HepG2 (cell line): ENCODE results near the gene PTPRH. TPM values are rescaled to one million over a fixed set of nuclear protein-coding genes. Genes with fewer than 3 reads are reported as not detected.

Source experiments
- ARID2 ChIP-seq: sonication (generic); formaldehyde crosslinking; IDR thresholded peaks from 2 replicates; pipeline ENCODE4 v1.8.1; 2022; ENCODE audit warnings: mild to moderate bottlenecking, missing genetic modification reagents, borderline replicate concordance
- ARID4A ChIP-seq: sonication (generic); formaldehyde crosslinking; IDR thresholded peaks from 2 replicates; pipeline ENCODE4 v1.5.0; 2020; ENCODE audit warnings: mild to moderate bottlenecking, missing genetic modification reagents, borderline replicate concordance
- EED ChIP-seq: sonication (generic); formaldehyde crosslinking; IDR thresholded peaks from 2 replicates; pipeline ENCODE4 v1.5.0; 2020; ENCODE audit warnings: mild to moderate bottlenecking, missing genetic modification reagents
- IKZF4 ChIP-seq: sonication (generic); formaldehyde crosslinking; IDR thresholded peaks from 2 replicates; pipeline ENCODE4 v1.5.1; 2020; ENCODE audit warnings: borderline replicate concordance, mild to moderate bottlenecking, low read depth, missing genetic modification reagents; ENCODE audit errors: not compliant biosample characterization
- MXD3 ChIP-seq: IDR thresholded peaks from 2 replicates; pipeline ENCODE4 v1.6.1; 2016; ENCODE audit warnings: mild to moderate bottlenecking, missing biosample characterization, missing genetic modification reagents
- PCBP2 ChIP-seq: fragments of 200-400 bp; formaldehyde crosslinking; optimal IDR thresholded peaks from 2 replicates; pipeline ENCODE3; 2018; ENCODE audit warnings: low read length, low read depth; ENCODE audit not compliant: poor library complexity, severe bottlenecking
- RFX1 ChIP-seq: fragments of 450-650 bp; IDR thresholded peaks from 2 replicates; pipeline ENCODE4 v1.6.1; 2017
- SNAPC4 ChIP-seq: sonication (generic); formaldehyde crosslinking; IDR thresholded peaks from 2 replicates; pipeline ENCODE4 v1.4.0; 2020; ENCODE audit warnings: mild to moderate bottlenecking, missing genetic modification reagents
- SUZ12 ChIP-seq: fragments of 150-350 bp; IDR thresholded peaks from 2 replicates; pipeline ENCODE4 v1.6.1; 2014; ENCODE audit warnings: low read depth, low read length
- TAF1 ChIP-seq: sonication (generic); formaldehyde crosslinking; IDR thresholded peaks from 2 replicates; pipeline ENCODE4 v1.4.0; 2020; ENCODE audit warnings: missing genetic modification reagents
- ZBTB3 ChIP-seq: sonication (generic); formaldehyde crosslinking; IDR thresholded peaks from 2 replicates; pipeline ENCODE4 v1.4.0; 2020; ENCODE audit warnings: low read depth, mild to moderate bottlenecking, moderate library complexity, missing genetic modification reagents, borderline replicate concordance
- ZNF12 ChIP-seq: sonication (generic); formaldehyde crosslinking; IDR thresholded peaks from 2 replicates; pipeline ENCODE4 v1.5.0; 2020; ENCODE audit warnings: missing genetic modification reagents
- ZNF562 ChIP-seq: sonication (generic); formaldehyde crosslinking; IDR thresholded peaks from 2 replicates; pipeline ENCODE4 v1.8.0; 2022; ENCODE audit warnings: missing genetic modification reagents, borderline replicate concordance
- ZNF597 ChIP-seq: sonication (generic); formaldehyde crosslinking; IDR thresholded peaks from 2 replicates; pipeline ENCODE4 v1.5.0; 2020; ENCODE audit warnings: missing genetic modification reagents
- ZNF768 ChIP-seq: sonication (generic); formaldehyde crosslinking; IDR thresholded peaks from 2 replicates; pipeline ENCODE4 v1.4.0; 2020; ENCODE audit warnings: missing genetic modification reagents
- ZNF850 ChIP-seq: sonication (generic); formaldehyde crosslinking; conservative IDR thresholded peaks from 2 replicates; pipeline ENCODE4 v1.9.0; 2021; ENCODE audit warnings: mild to moderate bottlenecking, missing genetic modification reagents
- ZSCAN21 ChIP-seq: sonication (generic); formaldehyde crosslinking; IDR thresholded peaks from 2 replicates; pipeline ENCODE4 v1.8.0; 2022; ENCODE audit warnings: mild to moderate bottlenecking, missing genetic modification reagents, moderate library complexity, borderline replicate concordance
- polyA plus RNA-seq, 8 experiments: library from polyadenylated mRNA; depleted of rRNA in 3 of 8; stranded (reverse) in 7 of 8; unstranded in 1 of 8; fragments of >200 nt; fragmentation: Illumina TruSeq in 4 of 8; extraction: Trizol in 4 of 8; gene quantifications; 2 replicates each; pipeline versions ENCODE4 v1.2.1 to v1.2.3, GENCODE V29; 2011 to 2016; ENCODE audit warnings: low read depth in 4 of 8, missing spikeins in 1 of 8, mixed read lengths in 1 of 8; ENCODE audit not compliant: insufficient read depth in 1 of 8
- total RNA-seq, 5 experiments: library from RNA; depleted of rRNA; stranded (reverse); fragments of >200 nt; fragmentation: Illumina TruSeq; extraction: Trizol; gene quantifications; 2 replicates each; pipeline ENCODE4 v1.2.3, GENCODE V29; 2016; ENCODE audit warnings: low read depth in 1 of 5

PTPRH gene
- total and polyA plus RNA-seq, 2 of the 13 experiments (the other 11 are each of a cell fraction or from before 2014, with no cell fraction given): 14.7 to 125 TPM

- TF ChIP-seq SNAPC4 (peak; percentile 68), ZNF850 (CRISPR knock-in tag) (peak; percentile 4; the same call in 1 of the 2 replicates), ZNF768 (CRISPR knock-in tag) (peak; percentile 83), EED (CRISPR knock-in tag) (no peak), RFX1 (no peak), SUZ12 (0 out of 2 replicates have a peak, but pooled peaks have one; percentile 32), ZBTB3 (CRISPR knock-in tag) (no peak), ZSCAN21 (peak; percentile 93), TAF1 (CRISPR knock-in tag) (peak; percentile 68), ZNF12 (CRISPR knock-in tag) (peak; percentile 89), ARID2 (CRISPR knock-in tag) (peak; percentile 95; the same call in 1 of the 2 replicates), PCBP2 (no peak), ZNF597 (no peak), ARID4A (CRISPR knock-in tag) (peak; percentile 98), IKZF4 (CRISPR knock-in tag) (peak; percentile 99), MXD3 (peak; percentile 97), ZNF562 (CRISPR knock-in tag) (no peak)
These were observed 7.3 kb upstream of the PTPRH start (continued) for GRCh38 chr19:55216461-55217198.
